GM10266 (cell line): ENCODE results near the gene SEPHS2.

Source experiments
- DNase-seq: peaks from one replicate; pipeline ENCODE4 v3.0.0; 2012; ENCODE audit errors: extremely low spot score
- TF ChIP-seq, protein P1 (sequence below): IDR thresholded peaks from 2 replicates; pipeline ENCODE4 v1.5.1; 2012; ENCODE audit warnings: mild to moderate bottlenecking, low read depth; ENCODE audit not compliant: control insufficient read depth, insufficient read depth; ENCODE audit errors: missing control alignments

SEPHS2 gene

DNA sequence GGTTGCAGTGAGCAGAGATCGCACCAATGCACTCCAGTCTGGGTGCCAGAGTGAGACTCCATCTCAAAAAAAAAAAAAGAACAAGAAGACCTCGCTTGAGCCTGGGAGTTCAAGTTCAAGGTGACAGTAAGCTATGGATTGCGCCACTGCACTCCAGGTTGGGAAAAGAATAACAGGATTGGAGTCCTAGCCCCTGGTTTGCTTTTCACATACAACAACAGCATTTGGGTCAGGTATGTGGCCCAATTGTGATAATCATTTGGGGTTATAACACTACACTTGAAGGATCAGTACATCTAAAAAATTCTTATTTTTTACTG lies 3.4 kb upstream of the SEPHS2 start:
- TF ChIP-seq, protein P1, sequence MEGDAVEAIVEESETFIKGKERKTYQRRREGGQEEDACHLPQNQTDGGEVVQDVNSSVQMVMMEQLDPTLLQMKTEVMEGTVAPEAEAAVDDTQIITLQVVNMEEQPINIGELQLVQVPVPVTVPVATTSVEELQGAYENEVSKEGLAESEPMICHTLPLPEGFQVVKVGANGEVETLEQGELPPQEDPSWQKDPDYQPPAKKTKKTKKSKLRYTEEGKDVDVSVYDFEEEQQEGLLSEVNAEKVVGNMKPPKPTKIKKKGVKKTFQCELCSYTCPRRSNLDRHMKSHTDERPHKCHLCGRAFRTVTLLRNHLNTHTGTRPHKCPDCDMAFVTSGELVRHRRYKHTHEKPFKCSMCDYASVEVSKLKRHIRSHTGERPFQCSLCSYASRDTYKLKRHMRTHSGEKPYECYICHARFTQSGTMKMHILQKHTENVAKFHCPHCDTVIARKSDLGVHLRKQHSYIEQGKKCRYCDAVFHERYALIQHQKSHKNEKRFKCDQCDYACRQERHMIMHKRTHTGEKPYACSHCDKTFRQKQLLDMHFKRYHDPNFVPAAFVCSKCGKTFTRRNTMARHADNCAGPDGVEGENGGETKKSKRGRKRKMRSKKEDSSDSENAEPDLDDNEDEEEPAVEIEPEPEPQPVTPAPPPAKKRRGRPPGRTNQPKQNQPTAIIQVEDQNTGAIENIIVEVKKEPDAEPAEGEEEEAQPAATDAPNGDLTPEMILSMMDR, result no peak
- no peak for DNase-seq

DNA sequence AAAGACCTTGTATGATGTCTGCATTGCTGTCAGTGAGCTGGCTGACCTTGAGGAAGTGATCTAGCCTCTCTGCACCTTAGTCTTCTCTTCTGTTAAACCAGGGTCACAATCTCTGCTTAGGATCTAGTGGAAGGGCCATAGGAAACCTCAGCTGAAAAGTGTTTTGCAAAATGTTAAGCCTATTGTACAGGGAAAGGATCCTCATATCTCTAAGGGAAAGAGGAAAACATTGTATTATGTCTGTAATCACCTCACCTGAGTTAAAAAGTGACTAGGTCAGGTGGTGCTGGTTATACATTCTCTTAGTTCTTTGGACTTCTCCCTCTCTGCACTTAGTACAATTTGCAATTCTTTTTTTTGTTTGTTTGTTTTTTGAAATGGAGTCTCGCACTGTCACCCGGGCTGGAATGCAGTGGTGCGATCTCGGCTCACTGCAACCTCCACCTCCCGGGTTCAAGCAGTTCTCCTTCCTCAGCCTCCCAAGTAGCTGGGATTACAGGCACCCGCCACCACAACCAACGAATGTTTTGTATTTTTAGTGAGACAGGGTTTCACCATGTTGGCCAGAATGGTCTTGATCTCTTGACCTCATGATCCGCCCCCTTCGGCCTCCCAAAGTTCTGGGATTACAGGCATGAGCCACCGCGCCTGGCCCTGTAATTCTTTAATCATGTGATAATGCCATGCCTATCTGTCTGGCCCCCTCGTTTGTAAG lies 2.0 kb upstream of the SEPHS2 start:
- DNase-seq, result no peak
- TF ChIP-seq, protein P1, result no peak

DNA sequence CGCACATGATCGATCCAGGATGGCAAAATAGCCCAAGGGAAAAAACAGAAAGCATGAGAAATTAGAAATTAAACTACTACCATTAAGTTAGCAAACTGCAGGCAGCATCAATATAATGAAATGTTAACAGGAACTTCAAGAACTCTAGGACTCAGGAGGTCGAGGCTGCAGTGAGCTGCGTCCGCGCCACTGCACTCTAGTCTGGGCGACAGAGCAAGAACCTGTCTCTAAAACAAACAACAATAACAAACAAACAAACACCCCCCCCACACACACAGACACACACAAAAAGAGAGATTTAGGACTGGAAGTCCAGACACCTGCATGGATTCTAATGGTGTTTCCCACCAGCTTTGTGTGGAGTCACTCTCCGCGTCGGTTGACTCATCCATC lies 525 bp upstream of the SEPHS2 start:
- TF ChIP-seq, protein P1, result no peak
- DNase-seq, result no peak

DNA sequence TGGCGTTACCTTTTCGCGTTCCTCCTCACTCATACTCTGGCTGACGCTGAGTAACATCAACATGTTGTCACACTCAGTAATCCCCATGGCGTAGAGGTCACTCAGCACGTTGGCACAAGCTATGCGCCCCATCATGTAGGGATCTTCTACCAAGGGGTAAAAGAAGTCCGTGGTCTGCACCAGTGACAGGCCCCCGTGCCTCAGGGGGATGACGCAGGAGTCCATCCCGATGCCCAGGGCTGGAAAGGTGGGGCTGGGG lies 596 bp downstream of the SEPHS2 start:
- DNase-seq, result no peak
- TF ChIP-seq, protein P1, result no peak

DNA sequence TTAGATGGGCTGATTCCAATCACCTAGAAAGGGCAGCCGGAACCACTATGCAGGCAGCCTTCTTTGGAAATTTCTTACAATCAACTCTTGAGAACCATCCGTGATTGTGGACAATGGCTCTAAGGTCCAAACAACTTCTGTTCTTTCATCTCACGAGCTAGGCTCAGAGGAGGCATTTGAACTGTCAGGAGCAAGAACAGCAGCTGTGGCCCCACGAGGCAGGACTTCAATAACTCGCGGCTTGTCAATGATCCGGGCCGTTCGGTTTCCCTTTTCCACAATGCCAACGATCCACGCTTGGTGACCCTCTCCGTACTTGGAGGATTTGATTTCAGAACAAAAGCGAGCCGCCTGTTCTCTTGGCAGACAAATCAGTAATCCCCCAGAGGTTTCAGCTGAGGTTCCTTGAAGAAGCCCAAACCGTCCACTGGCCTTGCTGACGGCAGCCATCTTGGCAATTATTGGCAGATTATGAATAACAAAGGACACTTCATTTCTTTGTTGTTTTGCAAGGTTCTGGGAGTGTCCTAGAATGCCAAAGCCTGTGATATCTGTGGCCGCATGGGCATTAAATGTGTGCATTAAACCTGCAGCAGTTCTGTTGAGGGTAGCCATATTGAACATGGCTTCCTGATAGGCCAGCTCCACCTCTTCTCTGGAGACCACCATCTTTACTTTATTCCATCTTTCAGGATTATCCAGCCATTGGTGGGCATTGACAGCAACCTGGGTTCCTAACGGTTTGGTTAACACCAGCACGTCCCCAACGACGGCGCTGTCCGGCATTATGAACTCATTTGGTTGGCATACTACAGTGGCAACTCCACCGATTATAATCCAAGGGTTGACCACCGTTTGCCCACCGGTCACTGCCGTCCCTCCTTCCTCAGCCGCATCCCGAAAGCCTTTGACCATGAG lies 1.2 kb downstream of the SEPHS2 start:
- TF ChIP-seq, protein P1, result no peak
- DNase-seq, result no peak

DNA sequence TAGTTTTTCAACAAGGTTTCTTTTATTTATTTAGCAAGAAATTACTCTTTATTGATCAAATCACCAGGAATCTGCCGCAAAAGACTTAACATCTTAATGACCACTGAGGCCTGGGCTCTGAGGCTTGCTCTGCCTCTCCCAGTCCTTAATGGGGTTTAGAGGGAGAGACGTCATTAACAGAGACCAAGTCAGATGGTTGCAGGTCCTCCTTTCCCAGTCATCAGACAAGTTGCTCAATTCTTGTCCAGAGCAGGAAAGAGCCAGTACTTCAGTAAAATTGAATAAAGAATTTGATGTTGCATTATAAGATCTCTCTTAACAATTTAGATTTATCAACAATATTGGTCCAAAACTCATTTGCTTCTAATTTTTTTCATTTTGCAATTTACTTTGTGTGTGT lies 2.0 kb downstream of the SEPHS2 start:
- TF ChIP-seq, protein P1, result no peak
- no peak for DNase-seq

DNA sequence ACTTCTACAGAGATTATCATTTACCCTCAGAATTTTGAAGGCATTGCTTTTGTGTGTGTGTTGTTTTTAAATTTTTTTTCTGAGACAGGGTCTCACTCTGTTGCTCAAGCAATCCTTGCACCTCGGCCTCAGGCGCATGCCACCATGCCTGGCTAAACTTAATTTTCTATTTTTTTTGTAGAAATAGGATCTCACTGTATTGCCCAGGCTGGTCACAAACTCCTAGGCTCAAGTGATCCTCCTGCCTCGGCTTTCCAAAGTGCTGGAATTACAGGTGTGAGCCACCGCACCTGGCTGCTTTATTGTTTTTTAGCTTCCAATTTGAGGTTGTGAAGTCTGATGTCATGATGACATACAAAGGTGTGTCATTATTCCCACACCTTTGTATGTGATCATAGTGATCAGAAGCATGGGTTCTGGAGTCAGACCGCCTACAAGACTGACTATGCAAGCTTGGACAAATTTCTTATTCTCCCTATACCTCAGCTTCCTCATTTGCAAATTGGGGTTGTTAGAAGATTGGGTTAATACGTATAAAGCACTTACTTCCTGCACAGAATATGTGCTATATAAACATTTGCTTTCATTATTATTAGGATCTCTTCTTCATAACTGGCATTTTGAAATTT lies 5.8 kb downstream of the SEPHS2 start:
- no peak for DNase-seq
- TF ChIP-seq, protein P1, result no peak
